ENCODE results near the gene RHOU.
"Not testable (repeated sequence)": the region's sequence is repeated elsewhere in the genome, so short reads cannot be mapped to it uniquely, and the experiment has no call there.

Gene RHOU

GRCh38 chr1:228768355-228769000 is 33.2 kb downstream of the RHOU start:
- TF ChIP-seq CTCF (IDR thresholded peaks at IDR 0.05; ENCODE audit: control extremely low read depth, extremely low read depth, low read depth, missing control alignments), result no peak
- DNase-seq (ENCODE audit: extremely low spot score), result no peak
- CTCF ChIA-PET, result no interaction called here
- POLR2A ChIA-PET, result no interaction called here

- TF ChIP-seq CTCF (IDR thresholded peaks at IDR 0.05; ENCODE audit: control extremely low read depth, extremely low read depth, low read depth, missing control alignments), result no peak
- DNase-seq (ENCODE audit: extremely low spot score), result no peak
- ChIA-PET POLR2A (no interaction called here), CTCF (no interaction called here)
Observed at GRCh38 chr1:228770779-228771223, 35.5 kb downstream of the RHOU start.

- CTCF ChIA-PET, result no interaction called here
- no peak for DNase-seq (ENCODE audit: extremely low spot score)
- POLR2A ChIA-PET, result no interaction called here
- TF ChIP-seq CTCF (IDR thresholded peaks at IDR 0.05; ENCODE audit: control extremely low read depth, extremely low read depth, low read depth, missing control alignments), result no peak
Observed at GRCh38 chr1:228772516-228773212, 37.4 kb downstream of the RHOU start.

GRCh38 chr1:228775946-228776345 is 40.7 kb downstream of the RHOU start:
- DNase-seq (ENCODE audit: extremely low spot score); POLR2A ChIA-PET; CTCF ChIA-PET: not testable (repeated sequence)

- no peak for TF ChIP-seq CTCF (IDR thresholded peaks at IDR 0.05; ENCODE audit: control extremely low read depth, extremely low read depth, low read depth, missing control alignments)
- no peak for DNase-seq (ENCODE audit: extremely low spot score)
- POLR2A ChIA-PET, result no interaction called here
- CTCF ChIA-PET, result no interaction called here
Observed at GRCh38 chr1:228776449-228776848, 41.2 kb downstream of the RHOU start.

- ChIA-PET POLR2A (no interaction called here), CTCF (interaction anchor here (0.9 kb wide), 1 partner anchor 14 kb away, joined by 3 read pairs; no protein-coding TSS in a partner anchor)
- TF ChIP-seq CTCF (IDR thresholded peaks at IDR 0.05; ENCODE audit: control extremely low read depth, extremely low read depth, low read depth, missing control alignments), result no peak
- no peak for DNase-seq (ENCODE audit: extremely low spot score)
Observed at GRCh38 chr1:228777236-228777635, 42.0 kb downstream of the RHOU start.

- DNase-seq (ENCODE audit: extremely low spot score), result no peak
- ChIA-PET POLR2A (no interaction called here), CTCF (interaction anchor here (0.9 to 1.4 kb wide), 2 partner anchors 13 to 24 kb away, joined by 3 read pairs; no protein-coding TSS in a partner anchor)
- no peak for TF ChIP-seq CTCF (IDR thresholded peaks at IDR 0.05; ENCODE audit: control extremely low read depth, extremely low read depth, low read depth, missing control alignments)
Observed at GRCh38 chr1:228778026-228778425, 42.7 kb downstream of the RHOU start.
